K562 (cell line): ENCODE results near the gene GPR162. TPM values are rescaled to one million over a fixed set of nuclear protein-coding genes. Genes with fewer than 3 reads are reported as not detected.

Source experiments
- CBX3 ChIP-seq, 2 experiments: IDR thresholded peaks; 1 replicate in 1 of 2; 2 replicates in 1 of 2; pipeline ENCODE4 v1.6.1; 2012; ENCODE audit warnings: inconsistent platforms in 2 of 2, low read length in 2 of 2, borderline replicate concordance in 1 of 2, control low read depth in 1 of 2
- CBX5 ChIP-seq: IDR thresholded peaks from 2 replicates; pipeline ENCODE4 v1.6.1; 2014; ENCODE audit warnings: low read depth, borderline replicate concordance
- COPS2 ChIP-seq: fragments of 450-650 bp; conservative IDR thresholded peaks from 2 replicates; pipeline ENCODE4 v1.6.1; 2016; ENCODE audit warnings: mild to moderate bottlenecking, moderate library complexity
- E2F5 ChIP-seq: sonication (generic); formaldehyde crosslinking; IDR thresholded peaks from 2 replicates; pipeline ENCODE4 v1.8.0; 2022; ENCODE audit warnings: mild to moderate bottlenecking, missing genetic modification reagents
- ETV5 ChIP-seq: sonication (generic); formaldehyde crosslinking; IDR thresholded peaks from 2 replicates; pipeline ENCODE4 v1.4.0; 2020; ENCODE audit warnings: low read depth, mild to moderate bottlenecking, missing genetic modification reagents
- PHB ChIP-seq: fragments of 250-450 bp; sonication (Bioruptor Pico); IDR thresholded peaks from 2 replicates; pipeline ENCODE4 v1.5.0; 2021
- PRDM10 ChIP-seq: fragments of 450-650 bp; IDR thresholded peaks from 2 replicates; pipeline ENCODE4 v1.6.1; 2018; ENCODE audit not compliant: partially characterized antibody
- TEAD1 ChIP-seq, 2 experiments: fragments of 450-650 bp in 1 of 2; sonication (generic) in 1 of 2; formaldehyde crosslinking; IDR thresholded peaks; 2 replicates each; pipeline versions ENCODE4 v1.4.0 to v1.8.0; 2020 to 2022; ENCODE audit warnings: mild to moderate bottlenecking in 2 of 2, missing genetic modification reagents in 1 of 2
- ZEB2 ChIP-seq: fragments of 450-650 bp; IDR thresholded peaks from 2 replicates; pipeline ENCODE4 v1.6.1; 2016
- ZNF75A ChIP-seq: fragments of 450-650 bp; formaldehyde crosslinking; IDR thresholded peaks from 2 replicates; pipeline ENCODE4 v1.4.0; 2020; ENCODE audit warnings: mild to moderate bottlenecking
- polyA plus RNA-seq, 8 experiments: library from polyadenylated mRNA; depleted of rRNA in 4 of 8; stranded (reverse) in 5 of 8; unstranded in 3 of 8; fragments of >200 nt; fragmentation: Nextera tagmentation in 2 of 8; fragmentation: Illumina TruSeq in 1 of 8; extraction: Ambion mirVana in 2 of 8; extraction: Trizol in 1 of 8; gene quantifications; 2 replicates each; pipeline versions ENCODE4 v1.2.1 to v1.2.3, GENCODE V29; 2011 to 2014; ENCODE audit warnings: inconsistent platforms in 1 of 8, missing spikeins in 1 of 8
- total RNA-seq, 7 experiments: library from RNA; depleted of rRNA in 6 of 7; stranded (reverse); fragments of >200 nt in 6 of 7; fragmentation: Illumina TruSeq in 2 of 7; extraction: Trizol in 2 of 7; gene quantifications; 2 replicates each; pipeline versions ENCODE4 v1.2.1 to v1.2.3, GENCODE V29; 2011 to 2021; ENCODE audit warnings: low replicate concordance in 1 of 7
- TF ChIP-seq, protein P1 (sequence below): fragments of 450-650 bp; formaldehyde crosslinking; IDR thresholded peaks from 2 replicates; pipeline ENCODE4 v1.4.0; 2020; ENCODE audit warnings: mild to moderate bottlenecking, moderate library complexity

GPR162 gene
- total and polyA plus RNA-seq, 9 of the 15 experiments (the other 6 are each of a cell fraction or from before 2014, with no cell fraction given): 0.65 to 1.8 (median 1.1) TPM; not detected in 2

DNA sequence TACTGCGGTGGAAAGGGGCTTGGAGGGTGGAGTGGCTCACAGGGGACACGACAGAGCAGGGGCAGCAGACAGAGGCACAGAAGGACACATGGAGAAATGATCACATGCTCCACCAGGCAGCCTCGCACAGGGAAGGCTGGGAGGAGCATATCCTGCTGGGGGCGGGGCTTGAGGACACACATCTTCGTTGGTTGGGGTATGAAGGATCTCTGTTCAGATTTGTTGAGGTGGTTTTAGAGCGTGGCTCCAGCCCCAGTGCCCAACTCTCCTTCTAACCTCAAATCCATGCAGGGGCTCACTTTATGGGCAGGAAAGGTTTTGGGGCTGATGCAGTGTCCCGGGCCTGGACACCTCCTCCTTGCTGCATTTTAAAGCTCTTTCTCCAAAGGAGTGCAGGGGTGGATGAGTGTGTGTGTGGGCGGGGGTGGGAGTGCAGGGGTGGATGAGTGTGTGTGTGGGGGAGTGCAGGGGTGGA is 5.9 kb downstream of the GPR162 start (continued):
- TF ChIP-seq PRDM10: no peak
- TF ChIP-seq E2F5 (CRISPR knock-in tag): no peak
- TF ChIP-seq, protein P1, sequence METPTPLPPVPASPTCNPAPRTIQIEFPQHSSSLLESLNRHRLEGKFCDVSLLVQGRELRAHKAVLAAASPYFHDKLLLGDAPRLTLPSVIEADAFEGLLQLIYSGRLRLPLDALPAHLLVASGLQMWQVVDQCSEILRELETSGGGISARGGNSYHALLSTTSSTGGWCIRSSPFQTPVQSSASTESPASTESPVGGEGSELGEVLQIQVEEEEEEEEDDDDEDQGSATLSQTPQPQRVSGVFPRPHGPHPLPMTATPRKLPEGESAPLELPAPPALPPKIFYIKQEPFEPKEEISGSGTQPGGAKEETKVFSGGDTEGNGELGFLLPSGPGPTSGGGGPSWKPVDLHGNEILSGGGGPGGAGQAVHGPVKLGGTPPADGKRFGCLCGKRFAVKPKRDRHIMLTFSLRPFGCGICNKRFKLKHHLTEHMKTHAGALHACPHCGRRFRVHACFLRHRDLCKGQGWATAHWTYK (CRISPR knock-in tag): no peak
- TF ChIP-seq ETV5 (CRISPR knock-in tag): no peak
- no peak for TF ChIP-seq COPS2
- TF ChIP-seq ZNF75A (CRISPR knock-in tag): no peak
- no peak for TF ChIP-seq CBX3 (IDR thresholded peaks at IDR 0.05; ENCODE audit: borderline replicate concordance in 1 of 2, low read length in 2 of 2)
- no peak for TF ChIP-seq PHB (CRISPR knock-in tag)
- no peak for TF ChIP-seq CBX5
- TF ChIP-seq ZEB2: no peak
- TF ChIP-seq TEAD1 (CRISPR knock-in tag; IDR thresholded peaks at IDR 0.05): no peak
